Adrenal gland (tissue), 5 donors: ENCODE data around the gene THSD7B.

Experiments used
- POLR2A ChIP-seq, 2 donors: fragments of 450-650 bp; IDR thresholded peaks; one replicate each; pipeline ENCODE4 v1.6.1; 2017; ENCODE audit warnings: antibody characterized with exemption in 2 of 2, mild to moderate bottlenecking in 2 of 2, moderate library complexity in 1 of 2
- TF ChIP-seq, protein P1 (sequence below), 6 experiments: fragments of 450-650 bp in 4 of 6; fragments of 200-600 bp in 2 of 6; sonication (generic) in 1 of 6; IDR thresholded peaks; 1 replicate in 5 of 6; 2 replicates in 1 of 6; pipeline versions ENCODE4 v1.5.1 to v1.8.0; 2016 to 2021; ENCODE audit warnings: antibody characterized with exemption in 6 of 6, mild to moderate bottlenecking in 2 of 6, moderate library complexity in 1 of 6
- donor health status: DM: no; HTN: no; CAD: no.

DNA sequence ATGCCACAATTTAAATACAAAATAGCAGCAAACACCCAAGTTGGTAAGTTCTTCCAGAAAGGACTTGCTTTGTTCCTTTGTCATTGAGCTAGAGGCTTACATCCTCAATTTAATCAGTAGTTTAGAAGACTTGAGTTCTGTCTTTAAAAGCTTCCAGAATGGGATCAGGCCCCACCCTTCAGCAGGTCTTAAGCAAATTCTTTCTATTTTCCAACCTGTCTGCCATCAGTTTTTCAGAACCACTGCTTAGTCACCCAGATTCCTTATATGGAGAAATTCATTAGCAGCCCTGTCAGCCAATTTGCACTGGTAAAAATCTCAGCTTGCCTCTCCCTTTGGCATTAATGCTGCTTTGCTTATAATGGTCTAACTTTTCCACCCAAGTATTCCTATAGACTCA lies 935.3 kb downstream of the THSD7B start:
- no peak for TF ChIP-seq POLR2A (IDR thresholded peaks at IDR 0.05)
- TF ChIP-seq, protein P1, sequence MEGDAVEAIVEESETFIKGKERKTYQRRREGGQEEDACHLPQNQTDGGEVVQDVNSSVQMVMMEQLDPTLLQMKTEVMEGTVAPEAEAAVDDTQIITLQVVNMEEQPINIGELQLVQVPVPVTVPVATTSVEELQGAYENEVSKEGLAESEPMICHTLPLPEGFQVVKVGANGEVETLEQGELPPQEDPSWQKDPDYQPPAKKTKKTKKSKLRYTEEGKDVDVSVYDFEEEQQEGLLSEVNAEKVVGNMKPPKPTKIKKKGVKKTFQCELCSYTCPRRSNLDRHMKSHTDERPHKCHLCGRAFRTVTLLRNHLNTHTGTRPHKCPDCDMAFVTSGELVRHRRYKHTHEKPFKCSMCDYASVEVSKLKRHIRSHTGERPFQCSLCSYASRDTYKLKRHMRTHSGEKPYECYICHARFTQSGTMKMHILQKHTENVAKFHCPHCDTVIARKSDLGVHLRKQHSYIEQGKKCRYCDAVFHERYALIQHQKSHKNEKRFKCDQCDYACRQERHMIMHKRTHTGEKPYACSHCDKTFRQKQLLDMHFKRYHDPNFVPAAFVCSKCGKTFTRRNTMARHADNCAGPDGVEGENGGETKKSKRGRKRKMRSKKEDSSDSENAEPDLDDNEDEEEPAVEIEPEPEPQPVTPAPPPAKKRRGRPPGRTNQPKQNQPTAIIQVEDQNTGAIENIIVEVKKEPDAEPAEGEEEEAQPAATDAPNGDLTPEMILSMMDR (IDR thresholded peaks at IDR 0.05) = no peak
